GM12872 (cell line): Measurements from ENCODE around the gene C19orf33.

ENCODE experiments used
- CTCF ChIP-seq: IDR thresholded peaks from 3 replicates; pipeline ENCODE4 v1.5.1; 2011; ENCODE audit warnings: low read depth, mild to moderate bottlenecking, low read length, moderate library complexity; ENCODE audit not compliant: insufficient read depth

The C19orf33 gene

DNA sequence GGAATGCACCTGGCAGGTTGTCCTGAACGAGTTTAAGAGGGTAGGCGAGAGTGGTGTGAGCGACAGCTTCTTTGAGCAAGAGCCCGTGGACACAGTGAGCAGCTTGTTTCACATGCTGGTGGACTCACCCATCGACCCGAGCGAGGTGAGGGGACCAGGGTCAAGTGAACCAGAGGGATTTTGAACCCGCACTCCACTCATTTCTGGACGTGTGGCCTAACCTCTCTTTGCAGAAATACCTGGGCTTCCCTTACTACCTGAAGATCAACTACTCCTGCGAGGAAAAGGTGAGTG lies 33.3 kb downstream of the C19orf33 start:
- TF ChIP-seq CTCF = no peak

GRCh38 chr19:38340927-38341326 lies 36.9 kb downstream of the C19orf33 start:
- TF ChIP-seq CTCF = no peak

- no peak for TF ChIP-seq CTCF
These were observed 42.8 kb downstream of the C19orf33 start for GRCh38 chr19:38346837-38347236.

GRCh38 chr19:38350883-38351282 lies 46.8 kb downstream of the C19orf33 start:
- TF ChIP-seq CTCF = no peak

DNA sequence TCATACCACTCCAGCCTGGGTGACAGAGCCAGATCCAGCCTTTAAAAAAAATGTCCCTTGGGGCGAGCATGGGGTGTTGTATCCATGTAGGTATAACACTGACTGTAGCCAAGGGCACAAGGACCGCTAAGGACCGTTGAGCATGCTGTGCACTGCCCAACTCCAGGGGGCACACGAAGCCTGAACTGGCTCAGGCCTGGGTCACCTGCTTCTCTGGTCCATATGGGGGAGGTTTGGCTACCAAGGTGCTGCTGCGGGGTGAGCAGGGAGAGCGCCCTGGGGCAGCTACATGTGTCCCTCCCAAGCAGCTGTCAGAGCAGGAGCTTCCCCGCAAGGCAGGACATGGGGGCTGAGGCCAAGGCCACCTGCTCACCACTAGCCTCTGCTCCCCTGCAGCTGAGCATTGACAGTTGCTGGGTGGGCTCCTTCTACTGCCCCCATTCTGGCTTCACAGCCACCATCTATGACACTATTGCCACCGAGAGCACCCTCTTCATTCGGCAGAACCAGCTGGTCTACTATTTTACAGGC lies 47.9 kb downstream of the C19orf33 start:
- no peak for TF ChIP-seq CTCF

- TF ChIP-seq CTCF = no peak
These were observed 48.6 kb downstream of the C19orf33 start for GRCh38 chr19:38352611-38353010.
